ENCODE data around the gene ACY1. TPM values are rescaled to one million over a fixed set of nuclear protein-coding genes. Genes with fewer than 3 reads are reported as not detected.
A peak's percentile ranks its signal among the peaks of the same experiment; 100 is the strongest.

ACY1 gene
- total and polyA plus RNA-seq, 4 donors, result 3.8 to 29.8 (median 24.4) TPM

DNA sequence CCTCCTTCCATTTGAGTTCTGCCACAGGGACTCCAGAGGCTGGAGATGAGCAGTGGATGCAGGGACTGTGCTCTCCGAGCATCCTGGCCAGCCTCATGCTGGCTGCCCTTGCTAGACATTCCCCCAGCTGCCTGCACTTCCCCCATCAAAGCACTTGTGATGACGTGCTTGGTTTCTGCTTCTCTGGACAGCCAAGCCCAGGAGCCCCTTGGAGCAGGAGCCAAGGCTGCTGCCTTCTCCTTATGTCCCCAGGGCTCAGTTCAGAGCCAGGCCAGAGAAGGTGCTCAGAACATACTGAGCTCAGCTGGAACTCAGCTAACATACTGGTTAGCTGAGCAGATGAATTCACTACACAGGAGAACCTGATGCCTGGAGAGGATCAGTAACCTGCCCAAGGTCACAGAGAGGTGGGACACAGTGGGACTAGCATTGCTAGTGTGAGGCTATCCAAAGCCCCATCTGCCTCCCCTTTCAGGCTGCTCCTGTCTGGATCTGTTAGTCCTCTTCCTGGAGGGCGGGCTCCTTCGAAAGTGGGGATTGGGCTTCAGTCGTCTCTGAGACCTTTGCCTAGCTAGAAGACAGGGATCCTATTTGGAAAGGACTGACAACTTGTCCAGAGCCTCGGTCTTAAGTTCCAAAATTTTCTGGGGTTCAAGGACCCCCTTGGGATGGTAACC, 20.3 kb upstream of the ACY1 start:
- DNase-seq (ENCODE audit: low read depth in 4 of 6, low spot score in 6 of 6), result no peak
- Histone ChIP-seq H3K4me3 (ENCODE audit: low read depth, low read length) (no peak overlapping the region), H3K27me3 (ENCODE audit: control insufficient read depth, insufficient read depth, low read length) (no peaks in the 10 kb centered on the region), H3K4me1 (ENCODE audit: control insufficient read depth, insufficient read depth, low read length) (peaks cover 56% of the 10 kb centered on the region), H3K9me3 (ENCODE audit: control insufficient read depth, insufficient read depth, low read length) (no peaks in the 10 kb centered on the region), H3K36me3 (ENCODE audit: control insufficient read depth, insufficient read depth, low read length) (peaks cover 50% of the 10 kb centered on the region), H3K27ac (ENCODE audit: low read depth, low read length) (no peak overlapping the region)
- WGBS (ENCODE audit: insufficient coverage), result 71% methylated on average over 6 of the region's 6 CpGs

DNA sequence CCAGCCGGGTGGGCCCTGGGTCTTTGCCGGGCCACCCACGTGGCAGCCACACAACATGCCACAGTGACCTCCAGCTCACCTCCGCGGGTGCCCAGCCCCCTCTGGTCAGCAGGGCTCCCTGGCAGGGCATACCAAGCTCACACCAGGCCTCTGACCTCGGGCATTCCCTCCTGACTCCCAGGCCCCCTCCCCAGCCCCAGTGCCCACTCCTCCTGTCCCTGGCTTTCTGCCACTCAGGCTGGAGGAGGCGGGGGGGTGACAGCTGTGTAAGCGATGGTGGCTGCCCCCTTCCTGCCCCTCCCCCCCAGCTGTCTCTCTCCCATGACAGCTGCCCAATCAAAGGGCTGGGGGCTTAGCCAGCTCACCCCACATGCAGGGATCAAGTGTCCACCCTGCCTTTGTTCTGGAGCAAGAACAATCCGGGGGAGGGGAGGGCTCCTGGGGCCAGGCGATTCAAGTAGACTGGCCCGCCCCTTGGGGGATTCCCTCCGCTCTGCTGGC, 19.3 kb upstream of the ACY1 start:
- WGBS (ENCODE audit: insufficient coverage), result 21% methylated on average over 12 of the region's 12 CpGs
- no peak overlapping the region for H3K4me3 ChIP-seq (ENCODE audit: low read depth, low read length)
- peaks cover 40% of the 10 kb centered on the region for H3K36me3 ChIP-seq (ENCODE audit: control insufficient read depth, insufficient read depth, low read length)
- no peaks in the 10 kb centered on the region for H3K27me3 ChIP-seq (ENCODE audit: control insufficient read depth, insufficient read depth, low read length)
- no peaks in the 10 kb centered on the region for H3K9me3 ChIP-seq (ENCODE audit: control insufficient read depth, insufficient read depth, low read length)
- peak overlapping the region; percentile 11 for H3K27ac ChIP-seq (ENCODE audit: low read depth, low read length)
- H3K4me1 ChIP-seq (ENCODE audit: control insufficient read depth, insufficient read depth, low read length), result peaks cover 66% of the 10 kb centered on the region
- peak in 2 of 6 donors; percentile 37 to 41 for DNase-seq (ENCODE audit: low read depth in 4 of 6, low spot score in 6 of 6)

DNA sequence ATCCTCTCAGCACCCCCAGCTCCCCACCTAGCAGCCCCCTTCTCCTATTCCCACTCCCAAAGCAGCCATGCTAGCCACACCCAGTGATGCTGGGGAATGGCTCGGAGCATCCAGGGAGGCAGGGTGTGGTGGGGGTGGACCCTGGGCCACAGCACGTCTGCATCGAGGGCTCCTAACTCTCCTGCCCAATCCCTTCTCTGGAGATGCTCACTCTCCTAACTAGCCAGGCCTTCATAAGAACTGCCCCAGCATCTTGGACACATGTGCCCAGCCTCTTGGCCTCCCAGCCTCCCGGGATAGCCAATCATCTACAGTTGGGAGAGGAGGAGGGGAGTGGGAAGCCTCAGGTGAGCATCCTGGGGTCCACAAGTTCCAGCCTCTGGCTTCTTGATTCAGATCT, 18.8 kb upstream of the ACY1 start:
- peaks cover 71% of the 10 kb centered on the region for H3K4me1 ChIP-seq (ENCODE audit: control insufficient read depth, insufficient read depth, low read length)
- DNase-seq (ENCODE audit: low read depth in 4 of 6, low spot score in 6 of 6), result no peak

DNA sequence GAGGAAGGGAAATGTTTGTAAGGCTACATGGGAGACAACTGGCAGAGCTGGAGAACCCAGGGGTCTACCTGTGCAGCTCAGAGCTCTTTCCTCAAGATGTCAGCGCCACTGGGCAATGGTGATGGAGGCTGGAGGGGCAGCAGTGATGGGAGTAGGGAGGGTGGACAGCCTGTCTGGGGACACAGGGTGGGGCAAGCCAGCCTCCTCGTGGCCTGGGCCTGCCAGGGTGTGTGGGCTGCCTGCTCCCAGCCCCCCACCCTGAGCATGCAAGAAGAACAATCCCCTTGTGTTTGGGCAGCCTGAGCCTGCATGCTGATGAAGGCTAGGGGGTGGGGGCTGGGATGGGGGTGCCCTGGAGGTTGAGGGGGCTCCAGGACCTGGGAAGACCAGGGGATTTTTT, 17.3 kb upstream of the ACY1 start:
- no peaks in the 10 kb centered on the region for H3K27me3 ChIP-seq (ENCODE audit: control insufficient read depth, insufficient read depth, low read length)
- peak in 1 of 6 donors; percentile 55 for DNase-seq (ENCODE audit: low read depth in 4 of 6, low spot score in 6 of 6)
- WGBS (ENCODE audit: insufficient coverage), result 35% methylated on average over 2 of the region's 2 CpGs
- H3K36me3 ChIP-seq (ENCODE audit: control insufficient read depth, insufficient read depth, low read length), result peaks cover 27% of the 10 kb centered on the region
- H3K9me3 ChIP-seq (ENCODE audit: control insufficient read depth, insufficient read depth, low read length), result no peaks in the 10 kb centered on the region
- H3K4me1 ChIP-seq (ENCODE audit: control insufficient read depth, insufficient read depth, low read length), result peaks cover 76% of the 10 kb centered on the region
- H3K4me3 ChIP-seq (ENCODE audit: low read depth, low read length), result peak overlapping the region; percentile 78
- peak overlapping the region; percentile 92 for H3K27ac ChIP-seq (ENCODE audit: low read depth, low read length)

More for the DNA sequence above, 18.8 kb upstream of the ACY1 start:
- Histone ChIP-seq H3K4me3 (ENCODE audit: low read depth, low read length) (peak overlapping the region; percentile 11), H3K27me3 (ENCODE audit: control insufficient read depth, insufficient read depth, low read length) (no peaks in the 10 kb centered on the region), H3K9me3 (ENCODE audit: control insufficient read depth, insufficient read depth, low read length) (no peaks in the 10 kb centered on the region), H3K36me3 (ENCODE audit: control insufficient read depth, insufficient read depth, low read length) (peaks cover 38% of the 10 kb centered on the region), H3K27ac (ENCODE audit: low read depth, low read length) (peak overlapping the region; percentile 11)
- 70% methylated on average over 1 of the region's 4 CpGs for WGBS (ENCODE audit: insufficient coverage)

DNA sequence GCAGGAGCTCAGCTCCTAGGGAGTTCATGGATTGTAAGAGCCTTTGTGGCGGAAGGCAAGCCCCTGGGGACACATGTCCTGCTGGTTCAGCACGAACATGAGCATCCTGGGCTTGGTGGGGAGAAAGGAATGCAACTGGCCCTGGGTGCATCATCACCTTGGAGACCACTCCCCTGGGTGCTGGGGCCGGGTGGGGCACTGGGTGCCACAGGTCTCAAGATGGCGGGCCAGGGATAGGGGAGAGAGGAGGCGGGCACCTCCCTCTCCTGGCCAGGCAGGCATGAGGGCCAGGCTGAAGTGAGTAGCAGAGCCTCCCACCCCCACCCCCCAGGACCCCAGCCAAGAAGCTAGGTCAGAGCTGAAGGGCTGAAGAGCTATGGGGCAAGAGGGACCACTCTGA, 16.8 kb upstream of the ACY1 start:
- Histone ChIP-seq H3K27ac (ENCODE audit: low read depth, low read length) (peak overlapping the region; percentile 92), H3K4me3 (ENCODE audit: low read depth, low read length) (peak overlapping the region; percentile 78), H3K27me3 (ENCODE audit: control insufficient read depth, insufficient read depth, low read length) (no peaks in the 10 kb centered on the region), H3K36me3 (ENCODE audit: control insufficient read depth, insufficient read depth, low read length) (peaks cover 28% of the 10 kb centered on the region), H3K9me3 (ENCODE audit: control insufficient read depth, insufficient read depth, low read length) (no peaks in the 10 kb centered on the region), H3K4me1 (ENCODE audit: control insufficient read depth, insufficient read depth, low read length) (peaks cover 78% of the 10 kb centered on the region)
- 32% methylated on average over 2 of the region's 5 CpGs for WGBS (ENCODE audit: insufficient coverage)
- DNase-seq (ENCODE audit: low read depth in 4 of 6, low spot score in 6 of 6), result no peak

DNA sequence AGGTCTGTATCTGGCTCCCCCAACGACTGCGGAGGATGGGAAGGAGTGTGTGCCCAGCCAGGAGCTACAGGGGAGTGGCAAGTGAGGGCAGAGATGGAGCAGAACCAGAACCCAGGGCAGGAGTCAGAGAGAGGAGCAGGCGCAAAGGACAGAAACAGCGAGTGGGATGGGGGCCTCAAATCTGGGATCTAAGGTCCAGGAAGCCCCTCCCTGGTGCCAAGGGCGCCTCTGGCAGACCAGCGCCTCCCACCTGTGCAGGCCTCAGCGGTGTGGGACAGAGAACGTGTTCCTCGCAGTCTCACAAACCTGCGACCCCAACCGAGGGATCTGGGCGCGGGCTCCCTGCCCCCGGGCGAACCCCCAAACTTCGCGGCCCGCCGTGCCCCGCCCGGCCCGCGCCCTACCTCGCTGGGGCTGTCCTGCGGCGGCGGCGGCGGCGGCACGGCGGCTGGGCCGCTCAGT, 16.4 kb upstream of the ACY1 start:
- WGBS (ENCODE audit: insufficient coverage), result 1% methylated on average over 33 of the region's 33 CpGs
- peaks cover 79% of the 10 kb centered on the region for H3K4me1 ChIP-seq (ENCODE audit: control insufficient read depth, insufficient read depth, low read length)
- no peaks in the 10 kb centered on the region for H3K9me3 ChIP-seq (ENCODE audit: control insufficient read depth, insufficient read depth, low read length)
- H3K36me3 ChIP-seq (ENCODE audit: control insufficient read depth, insufficient read depth, low read length), result peaks cover 30% of the 10 kb centered on the region
- H3K4me3 ChIP-seq (ENCODE audit: low read depth, low read length), result peak overlapping the region; percentile 78
- no peaks in the 10 kb centered on the region for H3K27me3 ChIP-seq (ENCODE audit: control insufficient read depth, insufficient read depth, low read length)
- DNase-seq (ENCODE audit: low read depth in 4 of 6, low spot score in 6 of 6), result peak in 1 of 6 donors; percentile 57
- peak overlapping the region; percentile 92 for H3K27ac ChIP-seq (ENCODE audit: low read depth, low read length)

DNA sequence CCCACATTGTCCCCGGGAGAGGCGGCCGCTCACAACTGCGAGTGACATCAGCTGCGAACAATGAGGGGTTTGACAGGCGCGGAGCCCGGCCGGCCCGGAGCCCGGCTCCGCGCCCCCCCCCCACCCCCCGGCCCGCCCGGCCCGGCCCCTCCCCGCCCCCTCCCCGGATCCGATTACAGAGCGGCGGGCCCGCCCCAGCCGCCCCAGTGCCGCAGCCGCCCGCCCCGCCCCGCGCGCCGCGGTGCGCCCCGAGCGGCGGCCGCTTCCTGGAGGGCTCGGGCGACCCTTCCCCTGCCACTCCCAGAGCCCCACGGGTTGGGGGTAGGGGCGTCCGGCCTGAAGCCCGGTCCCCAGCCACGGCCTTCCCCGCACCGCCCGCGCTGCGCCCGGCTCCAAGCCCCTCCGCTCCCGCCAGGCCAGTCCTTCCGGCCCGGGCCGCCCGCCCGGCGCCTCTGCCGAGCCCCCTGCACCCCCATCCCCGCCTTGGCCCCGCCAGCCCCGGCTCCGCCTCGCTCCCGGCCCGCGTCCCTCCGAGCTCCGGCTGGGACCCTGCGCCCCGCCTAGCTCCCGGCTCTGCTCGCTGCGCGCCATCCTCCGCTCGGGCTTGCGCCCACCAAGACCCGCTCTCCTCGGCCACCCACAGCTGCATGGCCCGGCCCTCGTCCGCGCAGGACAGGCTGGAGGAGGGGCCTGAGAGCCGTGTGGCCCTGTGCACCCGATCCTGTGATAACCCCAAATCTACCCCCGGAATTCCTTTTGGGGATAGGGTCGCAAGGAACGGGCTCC, 15.8 kb upstream of the ACY1 start, which contains the start of gene PCBP4:
TSS of gene PCBP4 (minus strand) at position 71 of the 786 bp plus-strand sequence. CDS start 6,214 bp downstream, outside the sequence.
- peak in 2 of 6 donors; percentile 79 to 84 for DNase-seq (ENCODE audit: low read depth in 4 of 6, low spot score in 6 of 6)
- peaks cover 30% of the 10 kb centered on the region for H3K36me3 ChIP-seq (ENCODE audit: control insufficient read depth, insufficient read depth, low read length)
- H3K4me1 ChIP-seq (ENCODE audit: control insufficient read depth, insufficient read depth, low read length), result peaks cover 74% of the 10 kb centered on the region

DNA sequence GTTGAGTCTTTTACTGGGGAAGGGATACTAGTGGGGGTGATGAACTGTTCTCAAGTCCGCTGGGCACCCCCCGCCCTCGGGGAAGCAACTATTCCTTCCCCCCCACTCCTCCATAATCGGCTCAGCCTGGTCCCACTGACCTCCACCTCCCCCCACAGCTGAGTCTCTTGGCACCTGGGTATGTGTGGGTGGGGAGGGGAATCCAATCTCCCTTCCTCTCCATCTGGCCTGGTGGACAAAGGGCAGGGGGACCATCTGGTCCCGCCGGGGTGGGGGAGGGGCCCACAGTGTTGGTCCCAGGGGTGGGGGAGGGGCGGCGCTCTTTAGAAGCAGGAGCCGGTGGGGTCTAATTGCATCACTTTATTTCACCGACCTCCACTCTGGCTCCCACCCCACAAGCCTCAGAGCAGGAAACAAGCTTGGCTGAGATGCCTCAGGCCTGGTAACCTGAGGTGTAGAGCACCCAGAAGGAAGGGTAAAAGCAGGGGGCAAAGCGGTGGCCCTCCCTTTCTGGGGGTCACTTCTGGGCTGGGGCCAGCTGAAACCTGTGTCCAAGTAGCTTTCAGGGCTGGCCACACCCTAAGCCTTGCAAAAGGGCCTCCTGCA, 15.1 kb upstream of the ACY1 start:
- H3K36me3 ChIP-seq (ENCODE audit: control insufficient read depth, insufficient read depth, low read length), result peaks cover 27% of the 10 kb centered on the region
- no peaks in the 10 kb centered on the region for H3K27me3 ChIP-seq (ENCODE audit: control insufficient read depth, insufficient read depth, low read length)
- peaks cover 70% of the 10 kb centered on the region for H3K4me1 ChIP-seq (ENCODE audit: control insufficient read depth, insufficient read depth, low read length)
- peak overlapping the region; percentile 83 for H3K27ac ChIP-seq (ENCODE audit: low read depth, low read length)
- peak overlapping the region; percentile 54 for H3K4me3 ChIP-seq (ENCODE audit: low read depth, low read length)
- H3K9me3 ChIP-seq (ENCODE audit: control insufficient read depth, insufficient read depth, low read length), result no peaks in the 10 kb centered on the region
- 22% methylated on average over 1 of the region's 11 CpGs for WGBS (ENCODE audit: insufficient coverage)
- peak in 2 of 6 donors; percentile 70 to 72 for DNase-seq (ENCODE audit: low read depth in 4 of 6, low spot score in 6 of 6)

More for the DNA sequence above, 15.8 kb upstream of the ACY1 start, which contains the start of gene PCBP4:
- Histone ChIP-seq H3K27me3 (ENCODE audit: control insufficient read depth, insufficient read depth, low read length) (no peaks in the 10 kb centered on the region), H3K27ac (ENCODE audit: low read depth, low read length) (peak within 1 kb of the TSS; percentile 92), H3K9me3 (ENCODE audit: control insufficient read depth, insufficient read depth, low read length) (no peaks in the 10 kb centered on the region), H3K4me3 (ENCODE audit: low read depth, low read length) (peak within 1 kb of the TSS; percentile 78)
- under 1% methylated on average over 67 of the region's 90 CpGs for WGBS (ENCODE audit: insufficient coverage)

DNA sequence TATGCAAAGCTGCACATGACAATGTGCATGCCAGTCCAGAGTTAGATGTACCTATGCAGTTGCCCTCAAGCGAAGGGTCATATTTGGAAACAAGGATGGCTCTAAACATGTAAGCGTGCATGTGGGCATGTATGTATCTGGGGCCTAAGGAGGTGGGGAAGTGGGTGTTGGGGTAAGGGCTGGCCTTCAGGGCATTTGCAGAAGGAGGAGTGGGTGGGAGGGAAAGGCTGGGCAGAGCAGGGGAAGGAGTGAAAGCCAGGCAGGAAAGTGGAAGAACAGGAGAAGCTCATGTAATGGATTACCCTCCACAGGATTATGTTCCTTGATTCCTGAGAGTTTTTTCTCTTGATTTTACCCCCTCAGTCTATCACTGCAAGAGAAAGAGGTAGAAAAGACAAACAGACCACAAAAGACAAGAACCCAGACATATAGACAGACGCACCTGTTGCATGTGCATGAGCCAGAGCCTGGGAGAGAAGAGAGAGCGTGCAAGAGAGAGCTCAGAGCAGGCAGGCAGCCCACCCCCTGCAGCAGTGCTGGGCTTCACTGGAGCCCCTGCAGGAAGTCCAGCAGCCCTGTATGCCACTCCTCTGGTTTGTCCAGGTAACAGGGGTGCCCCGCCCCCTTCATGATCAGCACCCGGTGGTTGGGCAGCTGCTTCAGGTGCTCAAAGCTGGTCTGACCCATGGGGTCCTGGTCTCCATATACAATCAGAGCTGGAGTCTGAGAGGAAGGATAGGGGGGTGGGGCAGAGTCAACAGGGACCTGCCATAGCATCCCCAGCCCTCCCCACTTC, 14.3 kb upstream of the ACY1 start:
- Histone ChIP-seq H3K4me1 (ENCODE audit: control insufficient read depth, insufficient read depth, low read length) (peaks cover 70% of the 10 kb centered on the region), H3K9me3 (ENCODE audit: control insufficient read depth, insufficient read depth, low read length) (no peaks in the 10 kb centered on the region), H3K4me3 (ENCODE audit: low read depth, low read length) (no peak overlapping the region), H3K27me3 (ENCODE audit: control insufficient read depth, insufficient read depth, low read length) (no peaks in the 10 kb centered on the region), H3K36me3 (ENCODE audit: control insufficient read depth, insufficient read depth, low read length) (peaks cover 22% of the 10 kb centered on the region), H3K27ac (ENCODE audit: low read depth, low read length) (no peak overlapping the region)
- WGBS (ENCODE audit: insufficient coverage), result 91% methylated on average over 5 of the region's 6 CpGs
- DNase-seq (ENCODE audit: low read depth in 4 of 6, low spot score in 6 of 6), result no peak

Data from spinal cord (tissue), 10 donors.